ENCODE measurements around the gene KLHL41. TPM values are rescaled to one million over a fixed set of nuclear protein-coding genes. Genes with fewer than 3 reads are reported as not detected.
A peak's percentile ranks its signal among the peaks of the same experiment; 100 is the strongest.

KLHL41 gene
- total RNA-seq, 1 donor from 2014 or later: 163 TPM

- Histone ChIP-seq H3K27me3 (ENCODE audit: low read depth) (no peaks in the 10 kb centered on the region), H3K4me3 (no peak overlapping the region), H3K9me3 (replicated peaks) (no peaks in the 10 kb centered on the region), H3K27ac (replicated peaks) (no peak overlapping the region), H3K4me1 (peaks cover 9% of the 10 kb centered on the region), H3K36me3 (peaks cover 24% of the 10 kb centered on the region)
- no peak for DNase-seq
- intact Hi-C loops (cut with micrococcal nuclease): no loop called here
- TF ChIP-seq, protein P1, sequence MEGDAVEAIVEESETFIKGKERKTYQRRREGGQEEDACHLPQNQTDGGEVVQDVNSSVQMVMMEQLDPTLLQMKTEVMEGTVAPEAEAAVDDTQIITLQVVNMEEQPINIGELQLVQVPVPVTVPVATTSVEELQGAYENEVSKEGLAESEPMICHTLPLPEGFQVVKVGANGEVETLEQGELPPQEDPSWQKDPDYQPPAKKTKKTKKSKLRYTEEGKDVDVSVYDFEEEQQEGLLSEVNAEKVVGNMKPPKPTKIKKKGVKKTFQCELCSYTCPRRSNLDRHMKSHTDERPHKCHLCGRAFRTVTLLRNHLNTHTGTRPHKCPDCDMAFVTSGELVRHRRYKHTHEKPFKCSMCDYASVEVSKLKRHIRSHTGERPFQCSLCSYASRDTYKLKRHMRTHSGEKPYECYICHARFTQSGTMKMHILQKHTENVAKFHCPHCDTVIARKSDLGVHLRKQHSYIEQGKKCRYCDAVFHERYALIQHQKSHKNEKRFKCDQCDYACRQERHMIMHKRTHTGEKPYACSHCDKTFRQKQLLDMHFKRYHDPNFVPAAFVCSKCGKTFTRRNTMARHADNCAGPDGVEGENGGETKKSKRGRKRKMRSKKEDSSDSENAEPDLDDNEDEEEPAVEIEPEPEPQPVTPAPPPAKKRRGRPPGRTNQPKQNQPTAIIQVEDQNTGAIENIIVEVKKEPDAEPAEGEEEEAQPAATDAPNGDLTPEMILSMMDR (IDR thresholded peaks at IDR 0.05; ENCODE audit: borderline replicate concordance): no peak
Observed at GRCh38 chr2:169507698-169508097, 1.8 kb upstream of the KLHL41 start.

DNA sequence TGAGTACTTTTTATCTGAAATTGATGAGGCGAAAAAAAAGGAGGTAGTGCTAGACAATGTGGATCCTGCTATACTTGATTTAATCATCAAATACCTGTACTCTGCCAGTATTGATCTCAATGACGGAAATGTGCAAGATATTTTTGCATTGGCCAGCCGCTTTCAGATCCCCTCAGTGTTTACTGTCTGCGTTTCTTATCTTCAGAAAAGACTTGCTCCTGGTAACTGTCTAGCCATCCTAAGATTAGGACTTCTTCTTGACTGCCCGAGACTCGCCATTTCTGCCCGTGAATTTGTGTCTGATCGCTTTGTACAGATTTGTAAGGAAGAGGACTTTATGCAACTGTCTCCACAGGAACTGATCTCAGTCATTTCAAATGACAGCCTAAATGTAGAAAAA lies 453 bp downstream of the KLHL41 start:
- Histone ChIP-seq H3K27me3 (ENCODE audit: low read depth) (no peaks in the 10 kb centered on the region), H3K4me1 (peaks cover 25% of the 10 kb centered on the region), H3K4me3 (peak overlapping the region; percentile 61), H3K36me3 (peaks cover 4% of the 10 kb centered on the region), H3K27ac (replicated peaks) (peak overlapping the region; percentile 67), H3K9me3 (replicated peaks) (no peaks in the 10 kb centered on the region)
- no peak for DNase-seq
- TF ChIP-seq, protein P1 (IDR thresholded peaks at IDR 0.05; ENCODE audit: borderline replicate concordance): no peak
- intact Hi-C loops (cut with micrococcal nuclease): loop anchor here (10.0 kb wide), 1 partner anchor 415 kb away; no protein-coding TSS in a partner anchor

GRCh38 chr2:169510496-169510895 lies 994 bp downstream of the KLHL41 start:
- Histone ChIP-seq H3K4me3 (peak overlapping the region; percentile 61), H3K36me3 (no peaks in the 10 kb centered on the region), H3K27ac (replicated peaks) (peak overlapping the region; percentile 67), H3K9me3 (replicated peaks) (no peaks in the 10 kb centered on the region), H3K4me1 (peaks cover 25% of the 10 kb centered on the region), H3K27me3 (ENCODE audit: low read depth) (no peaks in the 10 kb centered on the region)
- DNase-seq: no peak
- intact Hi-C loops (cut with micrococcal nuclease): loop anchor here (10.0 kb wide), 1 partner anchor 414 kb away; no protein-coding TSS in a partner anchor
- TF ChIP-seq, protein P1 (IDR thresholded peaks at IDR 0.05; ENCODE audit: borderline replicate concordance): no peak

DNA sequence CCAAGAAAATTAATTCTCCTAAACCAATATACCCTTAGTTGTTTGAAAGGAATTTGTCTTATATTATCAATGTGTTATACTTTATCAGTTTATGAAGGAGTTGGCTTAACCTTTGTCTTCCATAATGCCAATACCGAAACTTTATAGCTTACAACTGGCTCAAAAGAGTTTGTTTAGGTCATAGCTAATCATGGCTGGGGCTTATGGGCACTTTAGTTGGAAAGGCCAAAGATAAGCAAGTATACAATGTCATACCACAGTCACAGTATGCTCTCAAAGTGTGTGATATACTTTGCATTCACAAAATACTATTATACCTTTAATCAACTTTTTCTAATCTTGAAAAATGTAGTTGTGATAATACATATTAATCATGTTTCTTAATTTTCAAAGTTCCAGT lies 2.3 kb downstream of the KLHL41 start:
- Histone ChIP-seq H3K9me3 (replicated peaks) (no peaks in the 10 kb centered on the region), H3K4me3 (peak overlapping the region; percentile 61), H3K27me3 (ENCODE audit: low read depth) (no peaks in the 10 kb centered on the region), H3K36me3 (no peaks in the 10 kb centered on the region), H3K27ac (replicated peaks) (peak overlapping the region; percentile 67), H3K4me1 (peaks cover 30% of the 10 kb centered on the region)
- intact Hi-C loops (cut with micrococcal nuclease): loop anchor here (10.0 kb wide), 1 partner anchor 413 kb away; no protein-coding TSS in a partner anchor
- TF ChIP-seq, protein P1 (IDR thresholded peaks at IDR 0.05; ENCODE audit: borderline replicate concordance): no peak
- DNase-seq: no peak

DNA sequence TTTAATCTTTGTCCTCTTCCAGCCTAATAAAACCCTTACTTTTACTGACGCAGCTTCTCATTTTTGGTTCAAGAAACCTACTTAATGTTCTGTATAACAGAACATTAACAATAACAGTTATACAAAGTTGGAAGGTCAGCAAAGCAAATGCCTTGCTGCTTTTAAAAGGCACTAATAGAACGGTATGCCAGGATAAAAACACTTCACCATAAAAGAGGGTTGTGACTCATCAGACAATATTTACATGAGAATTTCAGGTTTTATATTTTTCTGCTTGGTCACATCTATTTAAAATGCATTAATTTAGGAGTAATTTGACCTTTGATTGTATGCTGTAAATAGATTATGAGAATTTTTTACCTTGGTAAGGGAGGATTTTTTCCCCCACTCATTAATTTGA lies 3.0 kb downstream of the KLHL41 start:
- no peaks in the 10 kb centered on the region for H3K9me3 ChIP-seq (replicated peaks)
- intact Hi-C loops (cut with micrococcal nuclease): loop anchor here (10.0 kb wide), 1 partner anchor 412 kb away; no protein-coding TSS in a partner anchor
- no peaks in the 10 kb centered on the region for H3K36me3 ChIP-seq
- H3K27ac ChIP-seq (replicated peaks): peak overlapping the region; percentile 67
- peak overlapping the region; percentile 61 for H3K4me3 ChIP-seq
- no peak for DNase-seq
- TF ChIP-seq, protein P1 (IDR thresholded peaks at IDR 0.05; ENCODE audit: borderline replicate concordance): no peak
- no peaks in the 10 kb centered on the region for H3K27me3 ChIP-seq (ENCODE audit: low read depth)
- peaks cover 30% of the 10 kb centered on the region for H3K4me1 ChIP-seq

Data from left ventricle myocardium inferior (tissue), 1 donor.